Right ventricle myocardium superior (tissue), 1 donor: ENCODE measurements around the gene VWA8. TPM values are rescaled to one million over a fixed set of nuclear protein-coding genes. Genes with fewer than 3 reads are reported as not detected.
"Not testable (repeated sequence)": the region's sequence is repeated elsewhere in the genome, so short reads cannot be mapped to it uniquely, and the experiment has no call there.

ENCODE experiments used
- ATAC-seq: fragments of 200-7000 bp; cut with Tn5 transposase; one replicate; pipeline ENCODE4 v1.9.1; 2020; ENCODE audit warnings: mild to moderate bottlenecking; ENCODE audit not compliant: poor library complexity
- DNase-seq: peaks from one replicate; pipeline ENCODE4 v3.0.0-alpha.2; 2020
- intact Hi-C: fragments of 100-400 bp; cut with DNase I; formaldehyde crosslinking; loops from one replicate; pipeline ENCODE4 v1.11.2; 2022
- total RNA-seq: library from RNA; stranded (reverse); fragmentation: NEBNext Ultra II Directional; extraction: Animal tissue kit (Norgen Biotek cat#: 25700); gene quantifications from one replicate; pipeline ENCODE4 v1.2.1, GENCODE V29; 2021
- donor health status: DM: no; HTN: yes; CAD: no; lungs with severe emphysema.

VWA8 gene
- total RNA-seq, 1 donor from 2014 or later: 40.3 TPM

GRCh38 chr13:41823476-41823875 lies 137.4 kb downstream of the VWA8 start:
- ATAC-seq: no peak
- DNase-seq: no peak
- intact Hi-C loops: no loop called here

DNA sequence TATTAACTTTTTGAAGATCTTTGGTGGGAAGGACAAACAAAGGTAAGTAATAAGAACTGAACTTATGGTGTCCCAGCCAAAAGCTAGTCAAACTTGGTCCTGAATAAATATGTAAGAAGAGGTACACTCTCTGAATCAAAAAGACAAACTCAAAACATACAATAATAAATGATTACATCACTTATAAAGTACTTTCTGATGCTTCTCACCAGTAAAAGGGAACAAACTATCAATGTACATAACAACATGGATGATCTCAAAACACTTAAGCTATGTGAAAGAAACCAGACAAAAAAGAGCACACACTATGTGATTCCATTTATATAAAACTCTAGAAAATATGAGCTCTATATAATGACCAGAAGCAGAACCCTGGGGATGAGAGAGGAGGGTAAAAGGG lies 138.3 kb downstream of the VWA8 start:
- ATAC-seq: no peak
- intact Hi-C loops: no loop called here

GRCh38 chr13:41821238-41821594 lies 139.7 kb downstream of the VWA8 start:
- no peak for ATAC-seq
- no peak for DNase-seq
- intact Hi-C loops: no loop called here

More for the DNA sequence above, 138.3 kb downstream of the VWA8 start:
- no peak for DNase-seq

DNA sequence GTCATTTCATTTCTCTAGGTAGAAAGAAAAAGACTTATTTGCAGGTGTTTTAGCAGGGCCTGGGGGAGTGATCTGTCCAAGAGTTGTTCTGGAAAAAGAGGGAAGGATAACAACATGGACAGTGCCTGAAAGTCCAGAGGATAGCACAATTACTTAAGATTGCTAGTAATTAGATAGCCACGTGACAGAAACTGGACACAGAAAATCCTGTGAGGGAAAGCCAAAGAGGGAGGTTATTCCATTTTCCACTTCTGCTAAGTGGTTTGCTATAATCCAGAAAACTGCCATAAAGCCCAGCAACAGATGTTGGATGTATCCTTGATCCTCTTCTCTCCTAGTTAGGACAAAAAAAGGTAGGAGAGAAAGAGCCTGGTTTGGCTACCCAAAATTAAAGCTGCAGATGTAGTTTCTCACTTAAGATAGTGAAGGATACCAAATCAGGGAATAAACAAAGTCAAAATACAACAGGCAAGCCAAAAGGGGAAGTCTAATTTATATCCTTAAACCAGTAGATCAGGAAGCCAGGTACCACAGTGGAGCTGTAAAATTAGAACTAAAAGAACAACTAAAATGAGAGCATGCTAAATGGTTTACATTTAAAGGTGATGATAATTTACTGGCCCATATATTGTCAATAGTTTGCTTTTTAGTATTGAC lies 140.2 kb downstream of the VWA8 start:
- DNase-seq (no peak), ATAC-seq (no peak)
- intact Hi-C loops: no loop called here

DNA sequence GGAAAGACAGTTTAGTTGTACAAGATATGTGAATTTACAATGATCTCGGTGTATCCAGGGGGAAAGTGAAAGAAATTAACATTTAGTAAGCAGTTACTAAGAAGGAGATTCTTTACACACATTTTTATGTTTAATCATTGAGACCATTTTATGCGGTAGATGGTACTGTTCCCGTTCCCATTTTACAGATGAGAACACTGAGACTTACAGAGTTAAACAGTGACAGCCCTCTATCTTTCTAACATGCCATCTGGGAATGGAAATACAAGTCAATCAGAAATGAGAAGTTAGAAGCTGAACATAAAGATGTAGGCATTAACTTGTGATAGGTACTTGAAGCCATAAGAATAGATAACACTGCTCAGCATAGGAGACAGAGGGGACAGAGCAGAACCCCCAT lies 144.9 kb downstream of the VWA8 start:
- intact Hi-C loops: no loop called here
- DNase-seq (no peak), ATAC-seq (no peak)

DNA sequence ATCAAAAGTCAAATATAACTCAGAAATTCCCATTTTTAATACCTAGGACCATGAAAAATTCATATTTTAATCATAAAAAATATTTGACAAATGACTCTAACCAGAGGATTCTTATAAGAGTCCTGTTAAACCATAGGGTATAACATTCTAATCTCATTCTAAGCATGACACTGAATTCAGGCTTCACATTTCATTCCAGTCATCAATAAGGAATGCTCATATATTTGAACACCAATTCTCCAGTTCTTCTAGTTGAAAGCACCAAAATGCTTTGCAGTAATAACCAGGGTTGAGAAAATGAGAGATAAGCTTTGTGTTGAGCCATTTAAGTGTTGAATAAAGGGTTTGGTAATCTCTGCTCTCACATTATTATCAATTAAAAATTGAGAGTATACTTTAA lies 147.5 kb downstream of the VWA8 start:
- ATAC-seq (no peak), DNase-seq (no peak)
- intact Hi-C loops: no loop called here

GRCh38 chr13:41812851-41813250 lies 148.1 kb downstream of the VWA8 start:
- ATAC-seq (no peak), DNase-seq (no peak)
- intact Hi-C loops: no loop called here

DNA sequence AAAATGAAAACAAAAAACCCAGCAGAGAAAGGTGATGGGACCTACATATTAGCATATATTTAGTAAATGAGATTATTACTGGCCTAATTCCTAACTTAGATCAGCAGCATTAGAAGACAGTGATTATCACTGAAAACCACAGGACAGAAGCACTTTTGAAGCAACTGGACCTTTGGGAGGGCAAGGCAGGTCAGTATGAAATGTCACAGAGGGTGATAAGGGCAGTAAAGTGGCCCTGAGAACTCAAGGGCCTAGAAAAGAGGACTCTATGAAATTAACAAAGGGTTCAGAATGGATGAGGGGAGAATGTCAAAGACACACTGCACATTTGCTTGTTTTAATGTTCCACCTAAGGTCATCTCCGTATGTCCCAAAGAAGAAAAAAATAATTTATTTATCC lies 148.7 kb downstream of the VWA8 start:
- DNase-seq (no peak), ATAC-seq (peak; percentile 36)
- intact Hi-C loops: no loop called here

DNA sequence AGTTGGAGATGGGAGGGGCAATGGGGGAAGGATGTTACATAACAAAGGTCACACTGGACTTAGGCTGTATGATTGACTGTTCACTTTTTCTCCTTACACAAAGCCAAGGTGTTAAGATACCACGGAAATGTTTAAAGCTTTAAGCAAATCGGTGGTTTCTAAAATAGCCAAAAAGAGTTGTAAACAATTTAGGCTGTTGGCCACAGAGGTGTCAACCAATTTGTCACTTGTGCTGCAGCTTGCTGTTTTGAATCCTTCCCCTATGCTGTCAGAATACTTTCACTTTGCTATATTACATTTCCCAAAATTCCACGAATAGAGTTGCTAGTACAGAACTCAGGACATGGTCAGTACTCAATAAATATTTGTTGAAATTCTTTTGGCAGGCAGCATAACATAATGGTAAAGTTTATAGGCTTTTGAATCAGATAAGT lies 149.3 kb downstream of the VWA8 start:
- intact Hi-C loops: no loop called here
- ATAC-seq (peak; percentile 57), DNase-seq (no peak)

GRCh38 chr13:41809962-41810361 lies 150.9 kb downstream of the VWA8 start:
- ATAC-seq (no peak), DNase-seq (no peak)
- intact Hi-C loops: no loop called here

DNA sequence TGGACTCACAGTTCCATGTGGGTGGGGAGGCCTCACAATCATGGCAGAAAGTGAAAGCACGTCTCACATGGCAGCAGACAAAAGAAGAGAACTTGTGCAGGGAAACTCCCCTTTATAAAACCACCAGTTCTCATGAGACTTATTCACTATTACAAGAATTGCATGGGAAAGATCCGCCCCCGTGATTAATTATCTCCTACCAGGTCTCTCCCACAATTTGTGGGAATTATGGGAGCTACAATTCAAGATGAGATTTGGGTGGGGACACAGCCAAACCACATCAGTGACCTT lies 157.5 kb downstream of the VWA8 start:
- ATAC-seq, intact Hi-C loops, DNase-seq: not testable (repeated sequence)

DNA sequence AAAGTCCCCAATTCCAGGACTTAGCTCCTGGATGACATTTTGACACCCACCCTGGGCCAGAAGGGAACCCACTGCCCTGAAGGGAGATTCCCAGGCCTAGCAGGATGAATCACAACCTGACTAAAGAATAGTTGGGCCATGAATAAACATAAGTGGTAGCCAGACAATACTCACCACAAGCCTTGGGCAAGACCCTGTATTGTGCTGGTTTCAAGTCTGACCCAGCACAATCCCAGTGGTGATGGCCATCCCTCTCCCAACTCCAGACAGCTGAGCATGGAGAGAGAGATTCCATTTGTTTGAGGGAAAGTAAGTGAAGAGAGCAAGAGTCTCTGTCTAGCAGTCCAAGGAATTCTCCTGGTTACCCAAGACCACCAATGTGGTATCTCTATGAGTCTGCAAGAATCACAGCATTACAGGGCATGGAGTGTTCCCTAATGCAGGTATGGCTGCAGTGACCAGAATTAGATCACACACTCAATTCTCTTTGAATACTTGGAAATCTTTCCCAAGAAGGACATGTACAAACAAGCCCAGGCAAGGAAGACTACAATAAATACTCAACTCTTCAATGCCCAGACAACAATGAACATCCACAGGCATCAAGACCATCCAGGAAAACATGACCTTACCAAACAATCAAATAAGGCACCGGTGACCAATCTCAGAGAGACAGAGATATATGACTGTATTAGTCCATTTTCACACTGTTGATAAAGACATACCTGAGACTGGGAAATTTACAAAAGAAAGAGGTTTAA lies 158.0 kb downstream of the VWA8 start:
- ATAC-seq: no peak

GRCh38 chr13:41802043-41802683 lies 158.7 kb downstream of the VWA8 start:
- DNase-seq (no peak), ATAC-seq (no peak)
- intact Hi-C loops: no loop called here

More for the DNA sequence above, 158.0 kb downstream of the VWA8 start:
- DNase-seq: no peak
- intact Hi-C loops: no loop called here

DNA sequence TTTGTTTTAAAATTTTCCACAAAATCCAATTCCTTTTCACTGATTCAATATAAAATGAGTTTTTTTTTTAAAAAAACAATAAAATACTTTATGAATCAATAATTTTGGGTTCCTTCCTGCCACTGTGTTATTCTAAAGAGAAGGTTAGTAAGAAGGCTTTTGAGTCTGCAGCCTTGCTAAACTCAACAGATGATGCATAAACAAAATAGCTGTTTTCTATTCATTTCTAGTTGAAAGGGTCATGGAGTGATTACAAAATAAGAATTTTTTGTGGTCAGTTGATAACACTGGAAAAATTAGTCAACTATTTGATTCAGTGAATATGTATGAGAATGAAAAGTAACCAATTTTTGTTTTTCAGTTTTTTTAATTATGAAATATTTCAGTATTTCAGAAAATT lies 169.9 kb downstream of the VWA8 start:
- intact Hi-C loops: no loop called here
- ATAC-seq: no peak
- no peak for DNase-seq

GRCh38 chr13:41788552-41788951 lies 172.4 kb downstream of the VWA8 start:
- intact Hi-C loops: no loop called here
- ATAC-seq (peak; percentile 74), DNase-seq (no peak)

DNA sequence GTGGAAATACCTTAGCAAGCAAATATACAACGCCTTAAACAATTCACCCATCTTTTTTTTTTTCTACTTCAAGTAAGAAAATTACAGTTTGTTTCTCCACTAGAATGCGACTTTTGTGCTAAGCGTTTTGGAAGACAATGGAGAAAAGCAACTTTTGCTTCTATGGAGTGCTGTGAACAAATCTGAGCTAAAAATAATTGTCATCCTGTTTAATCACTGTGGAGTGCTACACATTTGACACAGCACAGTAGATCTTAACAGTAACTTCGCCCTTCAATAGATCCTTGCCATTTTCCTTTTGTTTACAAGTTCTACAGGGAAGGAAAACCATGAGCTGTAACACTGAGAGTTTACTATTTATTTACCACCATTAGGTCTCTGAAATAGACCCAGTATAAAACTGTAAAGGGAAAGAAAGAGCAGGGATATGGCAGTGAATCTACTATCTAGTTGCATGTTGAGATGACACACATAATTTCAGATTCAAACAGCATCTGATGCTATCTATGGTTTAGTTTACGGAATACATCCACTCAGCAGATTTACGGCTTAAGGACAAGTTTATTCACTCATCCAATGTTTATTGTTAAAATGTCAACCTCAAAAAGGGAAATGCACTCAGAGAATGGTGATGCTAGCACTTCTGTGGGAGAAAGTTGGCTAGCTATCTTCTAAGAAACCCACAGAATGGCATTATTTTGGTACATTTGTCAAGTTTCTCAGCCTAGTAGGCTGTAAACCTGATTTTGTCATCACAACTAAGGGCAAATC lies 175.3 kb downstream of the VWA8 start:
- DNase-seq (no peak), ATAC-seq (no peak)
- intact Hi-C loops: no loop called here

- DNase-seq: no peak
- intact Hi-C loops: no loop called here
- peak; percentile 50 for ATAC-seq
These were observed 178.8 kb downstream of the VWA8 start for GRCh38 chr13:41782086-41782485.

GRCh38 chr13:41780715-41781706 lies 179.9 kb downstream of the VWA8 start:
- ATAC-seq: peak; percentile 68
- intact Hi-C loops: no loop called here

More at GRCh38 chr13:41780715-41781706, 179.9 kb downstream of the VWA8 start:
- no peak for DNase-seq
